Erythroblast (primary cell): ENCODE results near the gene PXYLP1.

Experiments used
- GATA1 ChIP-seq: IDR thresholded peaks from 2 replicates; pipeline ENCODE4 v1.6.1; 2011; ENCODE audit warnings: low read depth, mild to moderate bottlenecking, control low read depth, low read length, moderate library complexity
- POLR2A ChIP-seq: IDR thresholded peaks from 2 replicates; pipeline ENCODE4 v1.6.1; 2011; ENCODE audit warnings: mild to moderate bottlenecking, low read length

- TF ChIP-seq POLR2A: no peak
- TF ChIP-seq GATA1: no peak
Observed at GRCh38 chr3:141330235-141330634, 98.6 kb downstream of the PXYLP1 start.
